ENCODE results near the gene TM9SF2.

TM9SF2 gene

DNA sequence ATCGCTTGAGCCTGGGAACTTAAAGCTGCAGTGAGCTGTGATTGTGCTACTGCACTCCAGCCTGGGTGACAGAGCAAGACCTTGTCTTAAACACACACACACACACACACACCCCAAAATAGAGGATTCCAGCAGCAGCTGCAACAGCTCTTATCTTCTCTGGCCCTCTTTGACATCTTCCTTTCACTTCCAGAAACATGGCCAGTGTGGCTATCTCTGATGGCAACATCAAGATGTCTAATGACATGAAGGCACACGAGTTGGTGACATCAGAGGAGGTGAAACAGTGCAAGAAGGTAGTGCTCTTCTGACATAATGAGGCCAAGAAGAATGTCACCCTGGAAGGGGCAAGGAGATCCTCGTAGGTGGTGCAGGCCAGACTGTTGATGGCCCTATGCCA, 81.2 kb downstream of the TM9SF2 start:
- DNase-seq, result no peak

DNA sequence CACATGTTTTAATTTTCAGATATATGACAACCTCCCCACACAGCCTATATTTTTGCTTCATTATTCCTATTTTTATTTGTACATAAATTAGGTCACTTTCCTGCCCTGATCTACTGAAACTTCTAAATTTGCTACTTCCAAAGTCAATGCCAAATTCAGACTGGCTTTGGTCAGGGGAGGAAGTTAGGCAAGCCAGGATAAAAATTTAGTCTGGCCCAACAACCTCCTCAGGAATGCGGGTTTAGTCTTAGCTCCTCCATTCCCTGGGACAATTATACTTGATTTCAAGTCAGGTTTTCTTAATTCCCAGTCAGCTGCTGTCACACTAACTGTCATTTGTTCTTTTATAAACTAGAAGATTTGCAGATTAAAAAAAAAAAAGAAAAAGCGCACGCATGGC, 84.3 kb downstream of the TM9SF2 start:
- DNase-seq, result no peak

DNA sequence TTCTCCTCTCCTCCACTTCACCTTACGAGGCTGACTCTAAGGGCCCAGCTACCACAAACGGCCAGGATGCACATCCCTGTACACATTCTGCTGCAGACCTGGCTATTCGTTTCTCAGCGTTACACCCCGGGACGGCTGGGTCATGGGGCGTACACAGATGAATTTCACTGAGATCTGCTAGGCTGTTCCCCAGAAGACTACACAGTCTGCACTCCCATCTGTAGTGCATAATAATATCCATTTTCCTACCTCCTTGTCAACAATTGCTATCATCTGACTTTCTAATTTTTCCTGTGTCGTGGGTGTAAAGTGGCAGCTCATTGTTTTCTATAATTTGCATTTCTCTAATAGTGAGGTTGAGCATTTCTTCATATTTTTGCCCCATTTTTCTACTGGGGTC, 85.7 kb downstream of the TM9SF2 start:
- DNase-seq, result no peak

DNA sequence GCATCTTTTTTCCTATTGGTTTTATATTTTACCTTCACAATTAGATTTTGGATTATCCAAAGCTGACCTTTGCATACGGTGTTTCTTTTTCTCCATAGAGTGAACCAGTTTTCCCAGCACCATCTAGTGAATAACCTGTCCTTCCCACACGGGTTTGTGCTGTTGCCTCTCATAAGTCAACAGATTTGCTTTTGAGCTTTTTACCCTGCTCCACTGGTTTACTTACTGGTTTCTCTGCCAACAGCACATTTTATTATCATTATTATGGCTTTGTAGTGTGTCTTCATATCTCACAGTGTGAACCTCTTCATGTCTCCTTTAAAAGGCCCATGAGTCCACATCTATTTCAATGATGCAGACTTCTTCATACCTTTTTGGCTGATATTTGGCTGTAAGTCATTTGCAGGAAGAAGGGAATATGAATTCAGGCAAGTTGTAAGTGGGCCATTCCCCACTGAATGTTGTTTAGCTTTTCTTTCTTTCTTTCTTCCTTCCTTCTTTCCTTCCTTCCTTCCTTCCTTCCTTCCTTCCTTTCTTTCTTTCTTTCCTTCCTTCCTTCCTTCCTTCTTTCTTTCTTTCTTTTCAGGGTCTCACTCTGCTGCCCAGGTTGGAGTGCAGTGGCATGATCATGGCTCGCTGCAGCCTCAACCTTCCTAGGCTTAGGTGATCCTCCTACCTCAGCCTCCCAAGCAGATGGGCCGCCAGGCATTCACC, 86.8 kb downstream of the TM9SF2 start:
- DNase-seq, result no peak

DNA sequence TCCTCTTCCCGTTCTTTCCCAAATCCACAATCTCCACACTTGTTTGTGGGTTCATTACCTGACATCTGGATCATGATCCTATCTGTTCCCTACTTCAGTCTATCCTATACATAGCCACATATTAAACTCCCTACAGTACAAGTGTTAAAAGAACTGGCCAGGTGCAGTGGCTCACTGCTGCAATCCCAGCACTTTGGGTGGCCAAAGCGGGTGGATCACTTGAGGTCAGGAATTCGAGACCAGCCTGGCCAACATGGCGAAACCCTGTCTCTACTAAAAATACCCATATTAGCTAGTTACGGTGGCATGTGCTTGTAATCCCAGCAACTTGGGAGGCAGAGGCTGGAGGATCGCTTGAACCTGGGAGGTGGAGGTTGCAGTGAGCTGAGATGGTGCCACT, 88.3 kb downstream of the TM9SF2 start:
- no peak for DNase-seq

DNA sequence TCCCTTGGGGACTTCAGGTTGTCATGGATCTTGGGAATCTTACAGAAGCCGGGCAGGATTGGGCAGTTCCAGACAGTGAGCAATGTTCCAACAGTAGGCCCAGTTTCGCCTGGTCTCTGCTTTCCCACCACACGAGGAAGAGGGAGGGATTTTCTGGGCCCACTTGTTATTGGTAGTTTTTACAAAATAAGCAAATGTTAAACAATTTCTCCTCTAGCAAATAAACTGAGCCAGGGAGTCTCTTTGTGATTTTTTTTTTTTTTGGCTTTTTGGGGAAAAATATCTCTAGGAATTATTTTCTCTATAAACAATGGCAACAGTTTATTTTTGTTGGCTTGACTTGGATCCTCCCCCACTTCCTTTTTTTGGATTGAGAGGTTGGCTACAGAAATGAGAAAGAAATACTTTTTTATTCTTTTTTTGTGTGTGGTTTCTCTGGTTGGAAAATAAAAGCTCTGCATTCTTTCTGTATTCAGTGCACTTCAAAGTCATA, 89.3 kb downstream of the TM9SF2 start:
- no peak for DNase-seq

DNA sequence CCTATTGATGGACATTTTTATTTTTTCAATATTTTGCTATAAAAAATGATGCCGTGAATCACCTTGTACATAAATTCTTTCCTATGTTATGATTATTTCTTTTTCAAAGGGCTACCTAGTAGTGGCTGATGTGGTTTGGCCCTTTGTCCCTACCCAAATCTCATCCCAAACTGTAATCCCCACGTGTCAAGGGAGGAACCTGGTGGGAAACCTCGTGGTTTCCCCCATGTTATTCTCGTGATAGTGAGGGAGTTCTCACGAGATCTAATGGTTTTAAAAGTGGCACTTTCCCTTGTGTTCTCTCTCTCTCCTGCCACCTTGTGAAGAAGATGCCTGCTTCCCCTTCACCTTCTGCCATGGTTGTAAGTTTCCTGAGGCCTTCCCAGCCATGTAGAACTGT, 94.9 kb downstream of the TM9SF2 start:
- DNase-seq, result no peak

DNA sequence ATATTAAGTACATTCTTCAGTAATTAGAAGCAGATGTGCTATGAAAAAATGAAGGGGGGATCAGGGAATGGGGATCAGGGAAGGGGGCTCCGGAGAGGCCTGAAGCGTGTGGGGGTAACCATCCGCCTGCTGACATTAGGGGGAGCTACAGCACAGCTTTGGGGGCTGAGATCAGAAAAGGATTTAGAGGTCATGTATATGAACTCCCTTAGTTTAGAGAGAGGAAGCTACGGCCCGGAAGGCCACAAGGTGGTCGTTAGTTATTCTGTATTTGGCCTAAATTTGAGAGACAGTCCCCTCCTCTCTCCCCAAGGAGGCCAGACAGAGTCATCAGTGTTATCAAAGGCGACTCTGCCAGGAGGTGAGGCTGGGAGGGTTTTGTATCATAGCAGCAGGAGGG, 99.0 kb downstream of the TM9SF2 start:
- DNase-seq, result peak in 1 of 2 experiments; percentile 34

DNA sequence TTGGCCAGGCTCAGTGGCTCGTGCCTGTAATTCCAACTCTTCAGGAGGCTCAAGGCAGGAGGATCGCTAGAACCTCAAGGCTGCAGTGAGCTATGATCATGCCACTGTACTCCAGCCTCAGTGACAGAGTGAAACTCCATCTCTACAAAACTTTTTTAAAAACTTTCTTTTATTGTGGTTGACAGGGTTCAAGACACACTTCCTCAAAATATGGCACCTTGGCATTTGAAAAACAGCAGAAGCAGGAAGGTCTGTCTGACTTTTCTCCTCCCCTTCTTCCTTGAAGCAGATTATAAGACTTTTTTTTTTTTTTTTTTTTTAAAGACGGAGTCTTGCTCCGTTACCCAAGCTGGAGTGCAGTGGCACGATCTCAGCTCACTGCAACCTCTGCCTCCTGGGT, 100.3 kb downstream of the TM9SF2 start:
- DNase-seq, result no peak

DNA sequence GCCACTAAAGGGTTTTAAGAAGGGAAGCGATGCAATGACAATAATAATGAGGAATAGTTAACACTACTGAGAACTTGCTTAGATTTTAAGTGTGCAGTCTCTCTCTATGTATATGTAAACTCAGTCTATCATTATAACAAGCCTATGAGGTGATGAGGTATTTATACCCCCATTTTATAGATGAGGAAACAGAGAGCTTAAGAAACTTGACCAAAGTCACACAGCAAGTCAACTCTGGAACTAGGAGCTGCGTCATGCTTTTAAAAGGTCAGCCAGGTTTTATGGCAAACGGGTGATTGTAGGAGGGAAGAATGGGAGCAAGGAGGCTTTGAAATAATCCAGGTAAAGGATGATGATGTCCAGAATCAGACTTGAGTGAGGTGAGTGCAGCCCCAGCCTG, 103.4 kb downstream of the TM9SF2 start:
- no peak for DNase-seq

DNA sequence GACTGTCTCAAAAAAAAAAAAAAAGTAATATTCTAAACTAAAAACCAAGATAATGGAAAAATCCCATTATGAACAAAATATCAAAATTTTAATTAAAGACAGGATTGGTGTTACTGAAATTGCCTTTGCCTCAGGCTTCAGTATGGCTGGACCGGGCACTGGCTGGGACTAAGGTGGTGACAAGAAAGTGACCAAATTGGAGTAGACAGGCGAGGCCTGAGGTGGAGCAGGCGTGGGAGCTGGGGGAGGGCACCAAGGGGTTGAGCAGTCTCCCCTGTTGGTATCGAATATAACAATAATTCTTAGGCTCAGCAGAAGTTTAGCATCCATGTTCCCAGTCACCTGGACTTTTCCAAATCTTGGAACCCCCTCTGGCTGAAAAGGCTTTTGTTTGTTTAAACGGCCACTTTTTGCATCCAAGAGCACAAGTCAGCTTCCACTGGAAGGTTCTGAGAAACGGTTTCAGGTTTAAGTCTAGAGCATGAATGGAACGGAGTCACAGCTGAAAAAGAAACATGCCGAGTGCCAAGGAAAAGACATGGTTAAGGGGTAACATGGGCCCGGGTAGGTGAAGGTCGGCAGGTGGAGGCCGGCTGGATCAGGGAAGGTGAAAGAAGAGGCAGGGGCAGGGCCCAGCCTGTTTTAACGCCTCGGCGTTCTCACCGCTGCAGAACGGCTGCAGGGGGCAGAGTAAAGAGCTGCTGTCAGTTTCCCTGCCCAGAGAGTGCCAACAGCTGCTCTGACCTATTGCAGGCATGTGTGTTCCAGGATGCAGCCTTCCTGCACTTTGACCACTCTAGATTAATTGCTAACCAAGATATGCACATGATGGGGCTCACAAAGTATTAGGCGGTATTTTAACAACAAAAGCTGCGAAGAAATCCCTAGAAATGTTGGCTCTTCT, 104.4 kb downstream of the TM9SF2 start:
- peak; percentile 51 to 74 for DNase-seq

DNA sequence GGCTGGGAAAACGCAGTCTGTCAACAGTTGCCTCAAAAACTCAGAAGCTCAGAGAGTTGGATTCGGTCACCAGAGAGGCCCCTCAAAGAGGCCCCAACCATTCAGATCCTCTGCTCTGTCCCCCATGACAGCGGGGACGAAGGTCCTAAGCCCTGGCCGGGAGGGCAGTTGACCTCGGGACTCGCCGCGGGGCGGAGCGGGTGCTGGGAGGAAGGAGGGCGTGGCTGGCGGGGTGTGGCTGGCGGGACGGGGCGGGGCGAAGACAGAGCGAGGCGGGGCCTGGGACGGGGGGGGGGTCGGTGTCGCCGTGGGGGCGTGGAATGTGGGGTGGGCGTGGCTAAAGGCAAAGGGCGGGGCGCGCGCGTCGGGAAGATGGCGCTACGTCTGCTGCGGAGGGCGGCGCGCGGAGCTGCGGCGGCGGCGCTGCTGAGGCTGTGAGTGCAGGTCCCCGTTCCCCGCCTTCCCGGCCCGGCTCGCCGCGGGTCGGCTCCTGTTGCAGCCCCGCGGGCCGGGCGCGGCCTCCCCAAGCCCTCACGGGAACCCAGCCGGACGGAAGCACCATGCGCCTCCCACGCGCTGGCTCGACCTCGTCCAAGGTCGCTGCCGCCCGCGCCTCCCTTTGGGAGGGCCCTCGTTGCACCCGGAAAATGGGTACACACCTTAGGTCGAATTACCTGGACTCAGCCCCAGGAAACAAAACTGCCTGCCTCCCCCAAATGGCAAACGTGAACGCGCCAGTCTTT, 105.2 kb downstream of the TM9SF2 start, which contains the start of gene CLYBL:
Gene CLYBL (plus strand): TSS at position 367 of the 743 bp plus-strand sequence.
- peak; percentile 87 to 94 for DNase-seq

DNA sequence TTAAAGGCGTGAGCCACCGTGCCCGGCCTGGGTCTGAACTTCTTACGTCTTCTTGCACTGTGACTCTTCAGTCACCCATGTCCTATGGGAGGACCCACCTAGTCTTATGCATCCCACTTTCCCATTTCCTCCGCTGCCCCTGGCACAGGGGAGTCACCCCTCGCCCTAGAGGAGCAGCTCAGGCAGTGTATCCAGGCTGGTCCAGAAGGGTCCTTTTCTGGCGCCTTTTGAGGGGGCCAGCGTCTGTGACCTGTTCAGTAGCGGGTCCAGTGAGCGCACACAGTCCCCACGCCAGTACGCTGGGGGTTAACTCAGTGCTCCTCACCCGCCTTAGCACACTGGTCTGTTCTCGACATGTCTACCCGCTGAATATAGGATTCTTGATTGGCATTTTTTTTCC, 107.1 kb downstream of the TM9SF2 start:
- no peak for DNase-seq

DNA sequence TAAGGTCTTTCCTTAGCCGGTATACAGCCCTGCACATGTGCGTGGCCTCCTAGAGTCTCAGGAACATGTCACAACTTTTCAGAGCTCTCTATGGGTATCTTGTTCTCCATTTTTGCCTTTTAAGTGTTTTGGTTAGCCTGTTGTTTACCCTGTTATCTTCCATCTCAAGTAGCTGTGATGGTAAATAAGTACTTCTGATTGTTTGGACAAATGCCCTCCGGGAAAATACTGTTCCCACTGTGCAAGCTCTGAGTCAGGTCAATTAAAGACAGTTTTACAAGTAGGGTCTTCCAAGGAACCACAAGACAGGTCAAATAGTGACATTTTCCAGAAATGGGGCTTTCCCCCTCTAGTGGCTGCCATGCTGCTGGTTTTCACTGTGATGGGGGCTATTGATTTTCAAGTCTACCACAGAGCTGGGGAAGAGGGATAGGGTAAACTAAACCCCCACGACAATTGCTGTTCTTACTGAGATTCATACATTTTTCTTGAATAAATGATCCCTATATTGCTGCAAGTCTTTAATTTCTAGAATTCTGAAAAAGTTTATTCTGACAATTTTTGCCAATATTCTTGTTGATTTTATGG, 109.5 kb downstream of the TM9SF2 start:
- DNase-seq, result no peak

Data from NCI-H526 (cell line).